Activated naive CD8-positive, alpha-beta T cell treated with anti-CD3 and anti-CD28 coated beads for 36 hours (primary cell): ENCODE results near the gene CMKLR1. TPM values are rescaled to one million over a fixed set of nuclear protein-coding genes. Genes with fewer than 3 reads are reported as not detected.

ENCODE experiments used
- DNase-seq: peaks from one replicate; pipeline ENCODE4 v3.0.0; 2021
- H3K27ac Mint-ChIP-seq: one replicate; pipeline ENCODE4 v1.8.0; 2022; ENCODE audit warnings: mild to moderate bottlenecking, moderate library complexity, mixed read lengths
- H3K27me3 Mint-ChIP-seq: one replicate; pipeline ENCODE4 v1.8.0; 2022; ENCODE audit warnings: mild to moderate bottlenecking, mixed read lengths
- H3K36me3 Mint-ChIP-seq: one replicate; pipeline ENCODE4 v1.8.0; 2021; ENCODE audit warnings: mild to moderate bottlenecking, mixed read lengths
- H3K4me1 Mint-ChIP-seq: one replicate; pipeline ENCODE4 v1.8.0; 2021; ENCODE audit warnings: mixed read lengths
- H3K4me3 Mint-ChIP-seq: one replicate; pipeline ENCODE4 v1.8.0; 2022; ENCODE audit warnings: mild to moderate bottlenecking, moderate library complexity, mixed read lengths
- H3K9me3 Mint-ChIP-seq: one replicate; pipeline ENCODE4 v1.8.0; 2022; ENCODE audit warnings: mixed read lengths
- total RNA-seq, 2 experiments: library from RNA; stranded (reverse); gene quantifications; one replicate each; pipeline ENCODE4 v1.2.3, GENCODE V29; 2021

The CMKLR1 gene
- total RNA-seq, 2 experiments from 2014 or later = not detected

DNA sequence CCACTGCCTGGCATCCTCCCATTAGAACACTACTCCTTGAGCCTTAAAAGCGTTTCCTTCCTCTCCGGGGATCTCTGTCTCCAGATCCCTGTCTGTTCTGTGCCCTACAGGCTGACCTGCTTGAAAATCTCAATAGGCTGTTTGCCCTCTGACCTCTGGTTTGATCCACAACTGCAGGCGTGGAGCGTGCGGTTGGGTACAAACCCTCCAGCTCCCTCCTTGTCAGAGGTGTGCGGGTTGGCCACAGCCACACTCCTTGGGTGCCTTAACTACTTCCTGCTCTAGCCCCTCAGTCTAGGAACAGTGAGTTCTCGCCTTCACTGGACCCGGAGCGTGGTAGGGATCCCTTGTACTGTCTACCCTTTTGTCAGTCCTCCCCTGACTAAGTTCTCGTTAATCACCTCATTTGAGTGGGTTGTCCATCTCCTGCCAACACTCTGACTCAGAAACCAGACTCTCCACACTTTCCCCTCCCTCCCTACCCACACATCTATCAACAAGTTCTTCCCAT, 33.1 kb downstream of the CMKLR1 start:
- peaks cover 3% of the 10 kb centered on the region for H3K4me1 Mint-ChIP-seq
- no peak overlapping the region for H3K27ac Mint-ChIP-seq
- no peaks in the 10 kb centered on the region for H3K9me3 Mint-ChIP-seq
- no peak for DNase-seq
- H3K36me3 Mint-ChIP-seq = no peaks in the 10 kb centered on the region
- H3K4me3 Mint-ChIP-seq = no peak overlapping the region
- H3K27me3 Mint-ChIP-seq = peaks cover 17% of the 10 kb centered on the region

- no peak overlapping the region for H3K4me3 Mint-ChIP-seq
- H3K27me3 Mint-ChIP-seq = peaks cover 17% of the 10 kb centered on the region
- DNase-seq = peak; percentile 3
- H3K36me3 Mint-ChIP-seq = no peaks in the 10 kb centered on the region
- no peaks in the 10 kb centered on the region for H3K9me3 Mint-ChIP-seq
- H3K27ac Mint-ChIP-seq = no peak overlapping the region
- peaks cover 3% of the 10 kb centered on the region for H3K4me1 Mint-ChIP-seq
These were observed 33.6 kb downstream of the CMKLR1 start for GRCh38 chr12:108305520-108305919.

DNA sequence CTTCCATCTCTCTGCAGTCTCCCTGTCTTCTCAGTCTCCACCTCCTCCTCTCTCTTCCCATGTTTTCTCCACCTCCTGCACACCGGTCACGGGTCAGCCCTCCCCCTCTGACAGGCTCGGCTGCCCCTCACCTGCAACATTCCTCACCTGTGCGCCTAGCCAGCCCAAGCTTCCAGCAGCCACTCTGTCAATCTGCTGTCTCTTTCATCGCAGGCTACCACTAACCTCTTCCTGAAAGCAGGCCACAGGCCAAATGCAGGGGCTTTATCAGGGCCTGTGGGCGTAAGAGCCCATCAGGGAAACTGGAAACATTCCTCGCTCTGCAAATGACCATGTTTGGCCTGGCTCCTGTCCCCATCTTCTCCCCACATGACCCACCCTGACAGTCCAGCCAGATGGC, 34.5 kb downstream of the CMKLR1 start:
- no peaks in the 10 kb centered on the region for H3K9me3 Mint-ChIP-seq
- peaks cover 17% of the 10 kb centered on the region for H3K27me3 Mint-ChIP-seq
- no peak for DNase-seq
- H3K36me3 Mint-ChIP-seq = no peaks in the 10 kb centered on the region
- H3K27ac Mint-ChIP-seq = no peak overlapping the region
- H3K4me3 Mint-ChIP-seq = no peak overlapping the region
- peaks cover 3% of the 10 kb centered on the region for H3K4me1 Mint-ChIP-seq

GRCh38 chr12:108303703-108304102, 35.4 kb downstream of the CMKLR1 start:
- peaks cover 17% of the 10 kb centered on the region for H3K27me3 Mint-ChIP-seq
- H3K27ac Mint-ChIP-seq = no peak overlapping the region
- H3K4me1 Mint-ChIP-seq = peaks cover 3% of the 10 kb centered on the region
- no peak overlapping the region for H3K4me3 Mint-ChIP-seq
- no peak for DNase-seq
- no peaks in the 10 kb centered on the region for H3K9me3 Mint-ChIP-seq
- no peaks in the 10 kb centered on the region for H3K36me3 Mint-ChIP-seq

GRCh38 chr12:108302403-108303311, 36.5 kb downstream of the CMKLR1 start:
- Mint-ChIP-seq H3K27me3 (peaks cover 17% of the 10 kb centered on the region), H3K36me3 (no peaks in the 10 kb centered on the region), H3K4me1 (peaks cover 3% of the 10 kb centered on the region)

GRCh38 chr12:108302016-108302402, 37.1 kb downstream of the CMKLR1 start:
- no peak for DNase-seq
- no peaks in the 10 kb centered on the region for H3K9me3 Mint-ChIP-seq
- H3K36me3 Mint-ChIP-seq = no peaks in the 10 kb centered on the region
- H3K4me3 Mint-ChIP-seq = no peak overlapping the region
- H3K4me1 Mint-ChIP-seq = peaks cover 3% of the 10 kb centered on the region
- H3K27ac Mint-ChIP-seq = no peak overlapping the region
- peaks cover 17% of the 10 kb centered on the region for H3K27me3 Mint-ChIP-seq

More at GRCh38 chr12:108302403-108303311, 36.5 kb downstream of the CMKLR1 start:
- DNase-seq = no peak
- Mint-ChIP-seq H3K4me3 (no peak overlapping the region), H3K9me3 (no peaks in the 10 kb centered on the region), H3K27ac (no peak overlapping the region)

DNA sequence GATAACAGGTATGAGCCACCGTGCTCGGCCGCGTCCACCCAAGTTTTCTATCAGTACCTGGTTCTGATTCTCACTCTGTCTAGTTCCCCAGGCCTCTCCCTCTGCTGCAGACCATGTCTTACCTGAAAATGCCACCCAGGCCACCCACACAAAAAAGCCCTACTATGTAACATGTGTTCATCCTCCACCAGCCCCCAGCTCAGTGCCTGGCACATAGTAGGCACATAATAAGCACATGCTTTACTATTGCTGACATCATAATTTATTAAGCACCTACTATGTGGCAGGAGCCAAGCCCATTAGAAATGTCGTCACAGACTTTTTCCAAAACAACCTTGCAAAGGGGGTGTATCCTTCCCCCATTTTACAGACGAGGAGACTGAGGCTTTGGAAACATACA, 37.8 kb downstream of the CMKLR1 start:
- no peak overlapping the region for H3K27ac Mint-ChIP-seq
- DNase-seq = no peak
- H3K27me3 Mint-ChIP-seq = peaks cover 14% of the 10 kb centered on the region
- peaks cover 3% of the 10 kb centered on the region for H3K4me1 Mint-ChIP-seq
- H3K9me3 Mint-ChIP-seq = no peaks in the 10 kb centered on the region
- no peak overlapping the region for H3K4me3 Mint-ChIP-seq
- H3K36me3 Mint-ChIP-seq = no peaks in the 10 kb centered on the region

- Mint-ChIP-seq H3K36me3 (no peaks in the 10 kb centered on the region), H3K4me3 (no peak overlapping the region), H3K4me1 (no peaks in the 10 kb centered on the region), H3K27ac (no peak overlapping the region), H3K9me3 (no peaks in the 10 kb centered on the region), H3K27me3 (peaks cover 5% of the 10 kb centered on the region)
- no peak for DNase-seq
These were observed 39.0 kb downstream of the CMKLR1 start for GRCh38 chr12:108299980-108300696.

DNA sequence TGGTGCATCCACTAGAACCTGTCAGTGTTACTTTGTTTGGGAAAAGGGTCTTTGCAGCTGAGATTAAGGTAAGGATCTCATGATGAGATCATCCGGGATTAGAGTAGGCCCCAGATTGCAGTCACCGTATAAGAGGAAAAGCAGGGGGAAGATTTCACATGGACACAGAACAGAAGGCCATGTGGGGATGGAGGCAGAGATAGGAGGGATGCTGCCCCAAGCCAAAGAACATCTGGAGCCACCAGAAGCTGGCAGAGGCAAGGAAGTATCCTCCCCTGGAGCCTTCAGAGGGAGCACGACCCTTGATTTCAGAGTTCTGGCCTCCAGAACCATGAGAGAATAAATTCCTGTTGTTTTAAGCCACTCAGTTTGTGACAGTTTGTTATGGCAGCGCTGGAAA, 39.6 kb downstream of the CMKLR1 start:
- no peak overlapping the region for H3K4me3 Mint-ChIP-seq
- H3K4me1 Mint-ChIP-seq = no peaks in the 10 kb centered on the region
- H3K27ac Mint-ChIP-seq = no peak overlapping the region
- no peaks in the 10 kb centered on the region for H3K27me3 Mint-ChIP-seq
- no peak for DNase-seq
- H3K36me3 Mint-ChIP-seq = no peaks in the 10 kb centered on the region
- no peaks in the 10 kb centered on the region for H3K9me3 Mint-ChIP-seq

DNA sequence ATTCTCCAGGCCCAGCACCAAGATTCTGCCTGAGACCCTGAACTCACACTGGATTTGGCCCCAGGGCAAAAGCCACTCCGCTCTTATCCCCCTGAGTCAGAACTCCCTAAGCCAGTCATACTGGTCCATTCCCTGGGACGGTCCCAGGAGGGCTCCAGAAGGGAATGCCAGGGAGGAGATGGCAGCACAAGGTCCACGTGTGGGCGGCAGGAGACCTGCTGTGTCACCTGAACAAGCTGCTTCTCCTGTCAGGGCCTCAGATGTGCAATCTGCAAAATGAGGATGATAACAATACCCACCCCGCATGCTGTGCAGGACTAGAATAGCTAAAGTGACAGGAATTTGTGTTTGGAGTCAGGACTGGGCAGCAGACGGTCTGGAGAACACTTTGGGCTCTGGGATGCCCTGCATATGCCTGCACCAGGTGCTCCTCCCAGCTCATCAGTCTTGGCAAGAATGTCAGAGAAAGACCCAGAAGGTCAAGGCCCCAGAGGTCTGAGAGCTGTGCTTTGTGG, 40.3 kb downstream of the CMKLR1 start:
- Mint-ChIP-seq H3K36me3 (no peaks in the 10 kb centered on the region), H3K27me3 (peaks cover under 1% of the 10 kb centered on the region), H3K9me3 (no peaks in the 10 kb centered on the region), H3K4me1 (no peaks in the 10 kb centered on the region), H3K27ac (no peak overlapping the region), H3K4me3 (no peak overlapping the region)
- no peak for DNase-seq

DNA sequence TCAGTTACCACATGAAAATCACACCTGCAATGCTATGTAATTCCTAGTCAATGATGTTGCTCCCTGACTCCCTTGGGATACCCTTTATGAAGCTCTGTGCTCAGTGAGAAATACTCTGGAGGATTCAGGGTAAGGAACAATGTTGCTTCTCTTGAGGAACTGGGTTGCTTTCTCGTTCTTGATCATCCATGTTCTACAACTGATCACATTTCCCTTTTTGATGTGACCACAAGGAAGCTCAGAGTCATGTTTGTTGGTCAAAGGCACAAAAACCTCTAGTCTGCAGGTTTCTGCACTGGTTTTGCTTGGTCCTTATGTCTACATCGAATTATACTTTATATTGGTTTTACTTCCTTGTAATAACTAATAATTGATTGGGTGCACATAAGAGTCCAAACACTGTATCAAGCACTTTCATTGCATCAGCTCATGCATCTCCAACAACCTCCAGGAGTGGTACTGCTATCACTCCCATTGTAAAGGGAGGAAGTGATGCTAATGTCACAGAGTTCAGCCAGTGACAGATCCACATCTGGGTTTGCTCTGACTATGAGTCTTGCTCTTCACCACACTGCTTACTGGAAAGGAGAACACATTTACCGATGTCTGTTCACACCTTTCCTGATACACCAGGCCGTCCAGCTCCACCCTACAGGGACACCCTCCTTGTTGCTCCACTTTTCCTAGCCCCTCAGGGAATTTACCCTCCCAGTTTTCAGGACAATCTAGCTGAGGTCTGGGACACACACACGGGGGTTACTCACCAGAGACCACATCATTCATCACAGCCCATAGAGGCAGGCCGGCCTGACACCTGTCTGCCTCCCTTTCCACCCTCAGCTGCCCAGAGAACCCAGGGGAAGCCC, 41.0 kb downstream of the CMKLR1 start:
- H3K9me3 Mint-ChIP-seq = no peaks in the 10 kb centered on the region
- peaks cover 5% of the 10 kb centered on the region for H3K27me3 Mint-ChIP-seq
- H3K36me3 Mint-ChIP-seq = no peaks in the 10 kb centered on the region
- no peaks in the 10 kb centered on the region for H3K4me1 Mint-ChIP-seq
- DNase-seq = no peak
- no peak overlapping the region for H3K4me3 Mint-ChIP-seq
- H3K27ac Mint-ChIP-seq = no peak overlapping the region

- H3K9me3 Mint-ChIP-seq = no peaks in the 10 kb centered on the region
- no peaks in the 10 kb centered on the region for H3K36me3 Mint-ChIP-seq
- peaks cover 5% of the 10 kb centered on the region for H3K27me3 Mint-ChIP-seq
- no peaks in the 10 kb centered on the region for H3K4me1 Mint-ChIP-seq
- DNase-seq = no peak
- H3K27ac Mint-ChIP-seq = no peak overlapping the region
- no peak overlapping the region for H3K4me3 Mint-ChIP-seq
These were observed 41.7 kb downstream of the CMKLR1 start for GRCh38 chr12:108297424-108297823.

DNA sequence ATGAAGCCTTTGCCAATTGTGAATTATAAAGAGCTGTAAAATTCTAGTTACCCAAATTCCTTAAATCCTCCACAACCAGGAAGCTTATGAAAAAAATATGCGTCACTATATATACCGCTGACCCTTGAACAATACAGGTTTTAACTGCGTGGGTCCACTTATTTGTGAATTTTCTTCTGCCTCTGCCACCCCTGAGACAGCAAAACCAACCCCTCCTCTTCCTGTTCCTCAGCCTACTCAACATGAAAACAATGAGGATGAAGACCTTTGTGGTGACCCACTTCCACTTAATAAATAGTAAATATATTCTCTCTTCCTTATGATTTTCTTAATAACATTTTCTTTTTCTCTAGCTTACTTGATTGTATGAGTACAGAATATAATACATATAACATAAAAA, 42.2 kb downstream of the CMKLR1 start:
- no peak for DNase-seq
- Mint-ChIP-seq H3K36me3 (no peaks in the 10 kb centered on the region), H3K27ac (no peak overlapping the region), H3K27me3 (peaks cover 5% of the 10 kb centered on the region), H3K4me3 (no peak overlapping the region), H3K9me3 (no peaks in the 10 kb centered on the region), H3K4me1 (no peaks in the 10 kb centered on the region)

DNA sequence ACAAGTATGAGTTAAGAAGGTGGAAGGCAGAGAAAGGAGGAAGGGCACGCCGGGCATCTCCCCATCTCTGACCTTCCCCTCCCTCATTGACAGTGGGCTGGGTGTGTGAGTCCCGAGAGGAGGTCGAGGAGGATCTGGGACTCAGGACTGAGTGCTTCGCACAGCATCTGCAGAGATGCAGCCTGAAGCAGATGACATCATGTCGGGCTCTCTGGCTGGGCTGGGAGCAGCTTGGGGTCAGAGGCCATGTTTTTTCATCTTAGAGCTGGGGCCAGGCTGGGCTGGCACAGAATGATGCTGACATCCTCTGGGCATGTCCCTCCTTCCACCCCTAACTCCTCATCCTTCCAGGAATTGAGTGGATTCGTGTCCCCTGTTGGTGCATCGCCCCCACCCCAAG, 43.5 kb downstream of the CMKLR1 start:
- H3K4me3 Mint-ChIP-seq = no peak overlapping the region
- H3K9me3 Mint-ChIP-seq = no peaks in the 10 kb centered on the region
- H3K36me3 Mint-ChIP-seq = no peaks in the 10 kb centered on the region

More for the DNA sequence above, 43.5 kb downstream of the CMKLR1 start:
- no peak for DNase-seq
- Mint-ChIP-seq H3K27me3 (peaks cover 5% of the 10 kb centered on the region), H3K27ac (no peak overlapping the region), H3K4me1 (no peaks in the 10 kb centered on the region)
